GM12875 (cell line): ENCODE measurements around the gene DHX34.

ENCODE experiments used
- H3K4me3 ChIP-seq: one replicate; pipeline ENCODE4 v1.5.1; 2011; ENCODE audit warnings: low read depth, low read length, control low read depth
- TF ChIP-seq, protein P1 (sequence below): IDR thresholded peaks from 2 replicates; pipeline ENCODE4 v1.5.1; 2011; ENCODE audit warnings: low read depth, mild to moderate bottlenecking, control low read depth, inconsistent platforms, low read length, moderate library complexity, borderline replicate concordance; ENCODE audit not compliant: insufficient read depth

Gene DHX34

DNA sequence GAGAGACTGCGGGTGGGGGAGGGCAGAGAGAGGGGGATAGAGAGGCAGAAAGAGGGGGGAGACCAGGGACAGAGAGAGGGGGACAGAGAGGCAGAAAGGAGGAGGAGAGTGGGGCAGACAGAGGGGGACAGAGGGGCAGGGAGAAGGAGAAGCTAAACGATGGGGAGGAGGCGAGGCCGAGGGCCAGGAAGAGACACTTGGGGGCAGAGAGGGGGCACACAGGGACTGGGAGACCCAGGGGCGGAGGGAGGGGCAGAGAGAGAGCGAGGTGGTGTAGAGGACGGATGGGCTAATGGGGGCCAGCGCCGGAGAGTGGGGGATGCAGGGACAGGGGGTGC, 69.5 kb downstream of the DHX34 start:
- TF ChIP-seq, protein P1, sequence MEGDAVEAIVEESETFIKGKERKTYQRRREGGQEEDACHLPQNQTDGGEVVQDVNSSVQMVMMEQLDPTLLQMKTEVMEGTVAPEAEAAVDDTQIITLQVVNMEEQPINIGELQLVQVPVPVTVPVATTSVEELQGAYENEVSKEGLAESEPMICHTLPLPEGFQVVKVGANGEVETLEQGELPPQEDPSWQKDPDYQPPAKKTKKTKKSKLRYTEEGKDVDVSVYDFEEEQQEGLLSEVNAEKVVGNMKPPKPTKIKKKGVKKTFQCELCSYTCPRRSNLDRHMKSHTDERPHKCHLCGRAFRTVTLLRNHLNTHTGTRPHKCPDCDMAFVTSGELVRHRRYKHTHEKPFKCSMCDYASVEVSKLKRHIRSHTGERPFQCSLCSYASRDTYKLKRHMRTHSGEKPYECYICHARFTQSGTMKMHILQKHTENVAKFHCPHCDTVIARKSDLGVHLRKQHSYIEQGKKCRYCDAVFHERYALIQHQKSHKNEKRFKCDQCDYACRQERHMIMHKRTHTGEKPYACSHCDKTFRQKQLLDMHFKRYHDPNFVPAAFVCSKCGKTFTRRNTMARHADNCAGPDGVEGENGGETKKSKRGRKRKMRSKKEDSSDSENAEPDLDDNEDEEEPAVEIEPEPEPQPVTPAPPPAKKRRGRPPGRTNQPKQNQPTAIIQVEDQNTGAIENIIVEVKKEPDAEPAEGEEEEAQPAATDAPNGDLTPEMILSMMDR: no peak
- H3K4me3 ChIP-seq: no peak overlapping the region

DNA sequence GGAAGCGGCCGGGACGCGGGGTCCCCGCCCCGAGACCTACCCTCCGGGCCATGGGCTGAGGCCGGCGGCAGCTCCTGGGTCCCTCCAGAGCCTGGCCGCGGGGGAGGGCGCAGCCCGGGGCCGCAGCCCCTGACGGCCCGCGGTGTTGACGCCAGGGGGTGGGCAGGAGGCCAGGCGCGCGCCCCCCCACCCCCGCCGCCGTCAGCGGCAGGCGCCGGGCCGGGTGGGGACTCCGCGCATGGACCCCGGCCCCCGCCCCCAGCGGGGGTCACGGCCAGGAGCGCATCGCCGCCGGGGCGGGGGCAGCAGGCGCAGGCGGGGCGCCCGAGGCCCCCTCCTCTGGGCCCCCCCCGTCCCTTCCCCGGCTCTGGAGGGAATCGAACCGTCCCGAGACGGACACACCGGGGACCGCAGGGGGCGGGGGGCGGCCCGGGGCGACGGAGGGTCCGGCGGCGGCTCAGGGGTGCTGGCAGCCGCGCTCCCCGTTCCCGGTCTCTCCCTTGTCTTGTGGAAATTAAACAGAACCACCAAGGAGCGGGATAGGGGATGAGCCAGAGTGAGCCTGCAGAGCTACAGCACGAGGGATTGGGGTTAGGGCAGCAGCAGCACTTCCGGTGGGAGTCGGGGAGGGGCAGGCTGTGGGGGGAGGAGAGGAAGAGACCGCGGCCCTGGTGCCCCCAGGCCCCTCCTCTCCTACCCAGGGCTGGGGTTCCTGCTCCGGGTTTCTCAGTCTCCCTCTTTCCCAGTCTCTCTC, 70.1 kb downstream of the DHX34 start, which contains the start of gene MEIS3:
Gene MEIS3 (minus strand): TSS at position 498 of the 754 bp plus-strand sequence. CDS start 446 bp downstream, at position 52.
- TF ChIP-seq, protein P1: no peak

DNA sequence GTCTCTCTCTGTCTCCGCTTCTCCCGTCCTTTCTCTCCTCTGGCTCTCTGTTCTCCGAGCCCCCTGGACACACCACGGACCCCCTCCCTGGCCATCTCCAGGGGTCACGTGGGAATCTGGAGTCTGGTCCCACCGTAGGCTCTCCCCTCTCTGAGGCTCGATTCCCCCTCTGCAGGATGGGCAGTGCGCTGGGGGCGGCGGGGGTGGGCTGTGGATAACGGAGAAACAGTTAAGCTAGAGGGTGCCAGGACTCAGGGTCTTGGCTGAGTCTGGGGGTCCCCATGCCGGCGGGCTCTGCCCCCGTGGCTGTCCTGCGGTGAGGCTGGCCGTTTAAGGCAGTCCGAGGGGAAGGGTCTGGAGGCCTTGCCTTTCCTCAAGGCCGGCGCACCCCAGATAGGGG, 70.7 kb downstream of the DHX34 start:
- TF ChIP-seq, protein P1: no peak
- H3K4me3 ChIP-seq: no peak overlapping the region

More for the DNA sequence above, 70.1 kb downstream of the DHX34 start, which contains the start of gene MEIS3:
- H3K4me3 ChIP-seq: no peak within 1 kb of the TSS

DNA sequence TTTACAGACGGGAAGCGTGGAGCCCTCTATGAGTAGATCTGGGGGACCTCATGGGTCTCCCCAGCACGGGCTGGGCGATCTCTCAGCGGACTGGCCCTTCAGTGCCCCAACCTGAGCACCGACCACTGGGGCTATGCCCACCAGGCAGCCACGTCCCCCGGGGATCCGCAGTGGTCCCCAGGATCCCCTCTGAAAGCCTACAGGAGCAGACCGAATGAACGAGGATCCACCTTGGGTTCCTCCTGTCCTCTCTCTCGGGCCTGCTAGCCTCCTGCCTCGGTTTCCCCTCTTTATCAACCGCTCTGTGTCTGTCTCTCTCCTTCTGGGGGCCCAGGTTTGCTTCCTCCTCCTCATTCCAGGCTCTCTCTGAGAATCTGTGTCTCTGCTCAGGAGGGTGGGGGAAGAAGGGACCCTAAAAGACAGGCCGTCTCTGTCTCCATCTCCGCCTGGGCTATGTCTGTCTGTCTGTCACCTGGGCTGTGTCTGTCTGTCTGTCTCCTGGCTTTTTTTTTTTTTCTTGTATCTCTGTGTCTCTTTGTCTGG, 72.2 kb downstream of the DHX34 start:
- H3K4me3 ChIP-seq: no peak overlapping the region
- TF ChIP-seq, protein P1: no peak

DNA sequence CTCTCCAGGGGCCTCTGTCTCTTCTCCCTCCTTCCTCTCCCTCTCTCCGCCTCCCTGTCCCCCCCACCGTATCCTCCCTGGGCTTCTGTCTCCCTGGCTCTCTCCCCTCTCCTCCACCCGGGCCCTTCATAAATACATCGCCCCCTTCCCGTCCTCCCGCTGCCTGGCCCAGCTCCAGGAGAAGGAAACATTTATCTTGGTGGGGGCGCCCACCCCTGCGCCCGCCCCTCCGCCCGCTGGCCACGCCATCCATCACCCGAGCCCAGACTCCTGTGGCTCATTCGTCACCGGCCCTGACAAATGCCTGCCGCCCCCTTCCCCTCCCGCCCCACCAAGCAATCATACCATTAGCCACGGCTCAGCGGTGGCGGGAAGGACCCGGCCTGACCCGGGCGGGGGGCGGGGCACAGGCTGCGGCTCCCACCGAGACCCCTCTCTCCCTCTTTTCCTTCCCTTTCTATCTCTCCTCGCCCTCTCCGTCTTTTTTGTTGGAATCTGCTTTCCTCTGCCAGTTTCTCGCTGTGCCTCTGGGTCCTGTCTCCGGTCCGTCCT, 72.8 kb downstream of the DHX34 start:
- TF ChIP-seq, protein P1: no peak
- no peak overlapping the region for H3K4me3 ChIP-seq

DNA sequence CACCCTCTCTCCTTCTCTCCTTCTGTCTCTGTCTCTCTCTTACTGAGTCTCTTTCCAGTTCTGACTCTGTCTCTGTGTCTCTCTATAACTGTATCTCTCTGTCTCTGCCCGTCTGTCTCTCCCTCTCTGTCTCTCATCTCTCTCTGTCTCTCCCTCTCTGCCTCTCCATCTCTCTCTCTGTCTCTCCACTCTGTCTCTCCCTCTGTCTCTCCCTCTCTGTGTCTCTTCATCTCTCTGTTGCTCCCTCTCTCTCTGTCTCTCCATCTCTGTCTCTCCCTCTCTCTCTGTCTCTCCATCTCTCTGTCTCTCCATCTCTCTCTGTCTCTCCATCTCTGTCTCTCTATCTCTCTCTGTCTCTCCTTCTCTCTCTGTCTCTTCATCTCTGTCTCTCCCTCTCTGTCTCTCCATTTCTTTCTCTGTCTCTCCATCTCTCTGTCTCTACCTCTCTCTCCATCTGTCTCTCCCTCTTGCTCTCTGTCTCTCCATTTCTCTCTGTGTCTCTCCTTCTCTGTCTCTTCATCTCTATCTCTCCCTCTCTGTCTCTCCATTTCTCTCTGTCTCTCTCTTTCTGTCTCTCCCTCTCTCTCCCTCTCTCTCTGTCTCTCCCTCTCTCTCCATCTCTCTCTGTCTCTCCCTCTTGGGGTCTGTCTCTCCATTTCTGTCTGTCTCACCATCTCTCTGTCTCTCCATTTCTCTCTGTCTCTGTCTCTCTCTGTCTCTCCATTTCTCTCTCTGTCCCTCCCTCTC, 73.5 kb downstream of the DHX34 start:
- TF ChIP-seq, protein P1: no peak
- no peak overlapping the region for H3K4me3 ChIP-seq
